NT2/D1 (cell line): ENCODE data around the gene EPHA3.

Experiments used
- DNase-seq: peaks from one replicate; pipeline ENCODE4 v3.0.0-alpha.2; 2011; ENCODE audit warnings: low read depth, low spot score
- H3K27me3 ChIP-seq: 2 replicates; pipeline ENCODE4 v1.6.0; 2011; ENCODE audit warnings: mild to moderate bottlenecking; ENCODE audit not compliant: insufficient read length, insufficient read depth
- H3K36me3 ChIP-seq: 2 replicates; pipeline ENCODE4 v1.6.1; 2011; ENCODE audit warnings: mild to moderate bottlenecking, low read length, mixed read lengths; ENCODE audit not compliant: insufficient read depth, insufficient read length
- H3K4me1 ChIP-seq: 2 replicates; pipeline ENCODE4 v1.5.1; 2011; ENCODE audit not compliant: insufficient read depth, insufficient read length
- H3K4me3 ChIP-seq: 2 replicates; pipeline ENCODE4 v1.5.1; 2011; ENCODE audit warnings: low read depth; ENCODE audit not compliant: insufficient read length
- H3K9ac ChIP-seq: 2 replicates; pipeline ENCODE4 v1.6.0; 2011; ENCODE audit warnings: low read depth; ENCODE audit not compliant: insufficient read length
- H3K9me3 ChIP-seq: 2 replicates; pipeline ENCODE4 v1.5.1; 2011; ENCODE audit warnings: mild to moderate bottlenecking, low read length; ENCODE audit not compliant: insufficient read depth
- SUZ12 ChIP-seq: IDR thresholded peaks from 2 replicates; pipeline ENCODE4 v1.6.1; 2011; ENCODE audit not compliant: insufficient read length, insufficient read depth; ENCODE audit errors: extremely low read depth
- YY1 ChIP-seq: IDR thresholded peaks from 2 replicates; pipeline ENCODE4 v1.6.1; 2011; ENCODE audit not compliant: insufficient read length, insufficient read depth
- ZNF274 ChIP-seq: IDR thresholded peaks from 2 replicates; pipeline ENCODE4 v1.6.1; 2011; ENCODE audit warnings: mild to moderate bottlenecking, low read depth, low read length

The EPHA3 gene

GRCh38 chr3:89358281-89358680 is 250.9 kb downstream of the EPHA3 start:
- Histone ChIP-seq H3K27me3 (no peaks in the 10 kb centered on the region), H3K4me3 (no peak overlapping the region), H3K9me3 (no peaks in the 10 kb centered on the region), H3K9ac (no peak overlapping the region), H3K36me3 (no peaks in the 10 kb centered on the region), H3K4me1 (no peaks in the 10 kb centered on the region)
- TF ChIP-seq ZNF274, result no peak
- TF ChIP-seq SUZ12, result no peak
- TF ChIP-seq YY1, result no peak
- no peak for DNase-seq

- Histone ChIP-seq H3K9ac (no peak overlapping the region), H3K27me3 (no peaks in the 10 kb centered on the region), H3K9me3 (no peaks in the 10 kb centered on the region), H3K36me3 (no peaks in the 10 kb centered on the region), H3K4me3 (no peak overlapping the region), H3K4me1 (no peaks in the 10 kb centered on the region)
- no peak for DNase-seq
- TF ChIP-seq SUZ12, result no peak
- TF ChIP-seq YY1, result no peak
- no peak for TF ChIP-seq ZNF274
These were observed 252.7 kb downstream of the EPHA3 start for GRCh38 chr3:89360156-89360555.

- no peak for TF ChIP-seq YY1
- no peak for TF ChIP-seq SUZ12
- TF ChIP-seq ZNF274, result no peak
- Histone ChIP-seq H3K4me1 (no peaks in the 10 kb centered on the region), H3K4me3 (no peak overlapping the region), H3K9ac (no peak overlapping the region), H3K36me3 (no peaks in the 10 kb centered on the region), H3K9me3 (no peaks in the 10 kb centered on the region), H3K27me3 (no peaks in the 10 kb centered on the region)
- no peak for DNase-seq
These were observed 255.1 kb downstream of the EPHA3 start for GRCh38 chr3:89362496-89362895.

- Histone ChIP-seq H3K36me3 (no peaks in the 10 kb centered on the region), H3K27me3 (no peaks in the 10 kb centered on the region), H3K9me3 (no peaks in the 10 kb centered on the region), H3K4me3 (no peak overlapping the region), H3K4me1 (no peaks in the 10 kb centered on the region), H3K9ac (no peak overlapping the region)
- TF ChIP-seq SUZ12 (no peak), YY1 (no peak), ZNF274 (no peak)
- DNase-seq, result no peak
These were observed 255.8 kb downstream of the EPHA3 start for GRCh38 chr3:89363171-89363570.

GRCh38 chr3:89364314-89364713 is 256.9 kb downstream of the EPHA3 start:
- H3K27me3 ChIP-seq, result no peaks in the 10 kb centered on the region
- DNase-seq, result no peak
- no peaks in the 10 kb centered on the region for H3K9me3 ChIP-seq
- no peak overlapping the region for H3K4me3 ChIP-seq
- no peaks in the 10 kb centered on the region for H3K4me1 ChIP-seq
- TF ChIP-seq YY1 (no peak), SUZ12 (no peak), ZNF274 (no peak)
- no peaks in the 10 kb centered on the region for H3K36me3 ChIP-seq
- H3K9ac ChIP-seq, result no peak overlapping the region

GRCh38 chr3:89367166-89367565 is 259.7 kb downstream of the EPHA3 start:
- DNase-seq, result no peak

GRCh38 chr3:89368846-89369245 is 261.4 kb downstream of the EPHA3 start:
- TF ChIP-seq SUZ12, result no peak
- no peak for TF ChIP-seq ZNF274
- TF ChIP-seq YY1, result no peak
- Histone ChIP-seq H3K9me3 (no peaks in the 10 kb centered on the region), H3K36me3 (no peaks in the 10 kb centered on the region), H3K4me1 (no peaks in the 10 kb centered on the region), H3K27me3 (no peaks in the 10 kb centered on the region), H3K4me3 (no peak overlapping the region), H3K9ac (no peak overlapping the region)
- DNase-seq, result no peak

More at GRCh38 chr3:89367166-89367565, 259.7 kb downstream of the EPHA3 start:
- Histone ChIP-seq H3K4me1 (no peaks in the 10 kb centered on the region), H3K9me3 (no peaks in the 10 kb centered on the region), H3K4me3 (no peak overlapping the region), H3K36me3 (no peaks in the 10 kb centered on the region), H3K9ac (no peak overlapping the region), H3K27me3 (no peaks in the 10 kb centered on the region)
- TF ChIP-seq YY1 (no peak), ZNF274 (no peak), SUZ12 (no peak)

GRCh38 chr3:89372456-89372855 is 265.0 kb downstream of the EPHA3 start:
- Histone ChIP-seq H3K9ac (no peak overlapping the region), H3K9me3 (no peaks in the 10 kb centered on the region), H3K4me3 (no peak overlapping the region), H3K4me1 (no peaks in the 10 kb centered on the region), H3K27me3 (no peaks in the 10 kb centered on the region), H3K36me3 (no peaks in the 10 kb centered on the region)
- DNase-seq, result no peak
- TF ChIP-seq YY1 (no peak), ZNF274 (no peak), SUZ12 (no peak)
